ENCODE measurements around the gene GGA3. TPM values are rescaled to one million over a fixed set of nuclear protein-coding genes. Genes with fewer than 3 reads are reported as not detected.
A peak's percentile ranks its signal among the peaks of the same experiment; 100 is the strongest.
"Not testable (repeated sequence)": the region's sequence is repeated elsewhere in the genome, so short reads cannot be mapped to it uniquely, and the experiment has no call there.

The GGA3 gene
- total and polyA plus RNA-seq, 10 donors = 14.1 to 73.7 (median 45.5) TPM

DNA sequence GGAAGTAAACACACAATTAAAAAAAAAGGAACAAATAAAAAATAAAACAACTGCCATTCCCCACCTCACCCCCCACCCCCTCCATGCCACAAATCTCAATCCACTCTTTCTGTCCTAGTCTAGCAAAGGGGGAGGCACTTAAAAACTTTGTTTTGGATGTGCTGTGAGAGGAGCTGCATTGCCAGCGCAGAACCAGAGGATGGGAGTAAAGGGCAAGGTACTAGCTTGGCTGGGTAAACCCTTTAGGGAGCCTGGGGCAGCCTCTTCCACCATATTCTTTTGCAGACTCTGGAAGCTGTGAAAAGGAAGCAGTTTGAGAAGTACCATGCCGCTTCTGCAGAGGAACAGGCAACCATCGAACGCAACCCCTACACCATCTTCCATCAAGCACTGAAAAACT, 1.6 kb upstream of the GGA3 start:
- H3K4me3 ChIP-seq = peak overlapping the region in 3 of 8 donors; percentile 88 to 95 (median 91)
- WGBS, 5 donors = 85 to 97% (median 96%) methylated on average over 4 of the region's 4 CpGs
- H3K9me3 ChIP-seq = no peaks in the 10 kb centered on the region
- no peaks in the 10 kb centered on the region for H3K27me3 ChIP-seq (replicated peaks in 1 of 7)
- peaks cover 28 to 82% (median 63%) of the 10 kb centered on the region in 6 donors for H3K4me1 ChIP-seq
- H3K36me3 ChIP-seq = peaks cover 0 to 50% (median 37%) of the 10 kb centered on the region in 6 donors
- intact Hi-C loops (cut with DNase I; ENCODE audit: low total_unique reads) = no loop called here
- peak; percentile 24 for DNase-seq
- no peak overlapping the region for H3K27ac ChIP-seq
- TF ChIP-seq, protein P1, sequence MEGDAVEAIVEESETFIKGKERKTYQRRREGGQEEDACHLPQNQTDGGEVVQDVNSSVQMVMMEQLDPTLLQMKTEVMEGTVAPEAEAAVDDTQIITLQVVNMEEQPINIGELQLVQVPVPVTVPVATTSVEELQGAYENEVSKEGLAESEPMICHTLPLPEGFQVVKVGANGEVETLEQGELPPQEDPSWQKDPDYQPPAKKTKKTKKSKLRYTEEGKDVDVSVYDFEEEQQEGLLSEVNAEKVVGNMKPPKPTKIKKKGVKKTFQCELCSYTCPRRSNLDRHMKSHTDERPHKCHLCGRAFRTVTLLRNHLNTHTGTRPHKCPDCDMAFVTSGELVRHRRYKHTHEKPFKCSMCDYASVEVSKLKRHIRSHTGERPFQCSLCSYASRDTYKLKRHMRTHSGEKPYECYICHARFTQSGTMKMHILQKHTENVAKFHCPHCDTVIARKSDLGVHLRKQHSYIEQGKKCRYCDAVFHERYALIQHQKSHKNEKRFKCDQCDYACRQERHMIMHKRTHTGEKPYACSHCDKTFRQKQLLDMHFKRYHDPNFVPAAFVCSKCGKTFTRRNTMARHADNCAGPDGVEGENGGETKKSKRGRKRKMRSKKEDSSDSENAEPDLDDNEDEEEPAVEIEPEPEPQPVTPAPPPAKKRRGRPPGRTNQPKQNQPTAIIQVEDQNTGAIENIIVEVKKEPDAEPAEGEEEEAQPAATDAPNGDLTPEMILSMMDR (IDR thresholded peaks at IDR 0.05 in 8 of 11, conservative IDR thresholded peaks at IDR 0.05 in 3 of 11) = no peak
- TF ChIP-seq POLR2A (IDR thresholded peaks at IDR 0.05) (no peak), POLR2AphosphoS5 (IDR thresholded peaks at IDR 0.05) (no peak)

DNA sequence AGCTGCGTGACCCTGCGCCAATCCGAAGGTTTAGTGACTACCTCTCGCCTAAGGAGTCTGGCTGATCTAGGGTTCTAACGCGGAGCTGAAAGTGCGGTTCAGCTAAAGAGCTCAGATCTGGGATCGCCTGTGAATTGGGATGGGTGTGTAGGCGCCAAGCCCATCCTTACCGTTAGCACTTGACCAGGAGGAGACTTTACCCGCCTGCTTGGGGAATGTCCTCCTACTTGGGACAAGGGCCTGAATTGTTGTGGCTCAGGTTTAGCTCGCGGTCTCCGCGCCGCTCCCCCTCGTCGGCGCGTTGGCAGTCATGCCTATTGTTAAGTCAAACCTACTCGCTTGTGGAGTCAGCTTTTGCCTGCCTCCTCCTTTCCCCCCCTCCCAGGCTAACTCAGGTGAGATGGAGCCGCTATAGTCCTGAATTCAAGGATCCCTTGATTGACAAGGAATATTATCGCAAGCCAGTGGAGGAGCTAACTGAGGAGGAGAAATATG, 753 bp upstream of the GGA3 start:
- peak overlapping the region; percentile 70 to 98 (median 93) for H3K4me3 ChIP-seq
- DNase-seq = peak; percentile 81
- H3K4me1 ChIP-seq = peaks cover 28 to 82% (median 55%) of the 10 kb centered on the region in 6 donors
- intact Hi-C loops (cut with DNase I; ENCODE audit: low total_unique reads) = no loop called here
- no peaks in the 10 kb centered on the region for H3K27me3 ChIP-seq (replicated peaks in 1 of 7)
- no peaks in the 10 kb centered on the region for H3K9me3 ChIP-seq
- no peak for TF ChIP-seq POLR2A (IDR thresholded peaks at IDR 0.05)
- TF ChIP-seq POLR2AphosphoS5 (IDR thresholded peaks at IDR 0.05) = no peak
- TF ChIP-seq, protein P1 (IDR thresholded peaks at IDR 0.05 in 8 of 11, conservative IDR thresholded peaks at IDR 0.05 in 3 of 11) = no peak
- peak overlapping the region; percentile 95 to 99 (median 96) for H3K27ac ChIP-seq
- H3K36me3 ChIP-seq = peaks cover 0 to 43% (median 34%) of the 10 kb centered on the region in 6 donors
- 1 to 8% (median 2%) methylated on average over 10 to 23 of the region's 23 CpGs for WGBS, 5 donors

DNA sequence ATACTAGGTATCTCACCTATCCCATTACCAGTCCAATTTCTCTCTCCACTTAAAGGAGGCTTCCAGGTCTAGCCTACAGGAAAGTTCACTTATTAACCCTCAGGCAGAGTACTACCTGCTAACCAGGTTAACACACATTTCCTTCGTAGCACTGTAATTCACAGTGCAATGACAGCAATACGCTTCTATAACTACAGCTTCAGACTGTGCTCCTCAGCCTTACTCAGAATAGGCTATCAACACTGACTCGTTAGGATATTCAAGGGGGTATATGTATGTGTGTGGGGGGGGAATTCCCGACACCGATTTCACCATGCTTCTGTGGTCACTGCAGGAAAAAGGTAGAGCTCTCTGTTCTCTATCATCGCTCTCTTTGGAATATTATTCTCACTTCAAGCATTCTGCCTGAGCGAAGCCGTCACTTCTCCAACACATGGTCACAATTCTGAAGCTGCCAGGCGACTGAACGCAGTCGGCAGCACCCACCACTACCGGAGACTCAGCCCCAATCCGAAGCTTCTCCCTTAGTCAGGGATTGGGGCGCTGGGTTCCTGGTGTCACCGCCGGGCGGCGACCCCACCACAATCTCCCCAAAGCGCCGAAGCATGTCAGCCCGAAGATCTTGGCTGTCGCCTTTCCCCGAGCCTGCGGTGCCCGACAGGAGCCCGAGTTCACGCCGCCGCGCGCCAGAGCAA, 618 bp downstream of the GGA3 start:
- Histone ChIP-seq H3K4me3 (peak overlapping the region; percentile 70 to 98 (median 93)), H3K27me3 (replicated peaks in 1 of 7) (no peaks in the 10 kb centered on the region), H3K4me1 (peaks cover 29 to 75% (median 45%) of the 10 kb centered on the region in 6 donors), H3K36me3 (peaks cover 0 to 29% (median 22%) of the 10 kb centered on the region in 6 donors), H3K9me3 (no peaks in the 10 kb centered on the region), H3K27ac (peak overlapping the region; percentile 95 to 99 (median 96))
- TF ChIP-seq POLR2A (IDR thresholded peaks at IDR 0.05) (no peak), POLR2AphosphoS5 (IDR thresholded peaks at IDR 0.05) (no peak)
- TF ChIP-seq, protein P1 (IDR thresholded peaks at IDR 0.05 in 8 of 11, conservative IDR thresholded peaks at IDR 0.05 in 3 of 11) = peak in 2 of 11 experiments; percentile 6 to 16
- intact Hi-C loops (cut with DNase I; ENCODE audit: low total_unique reads) = no loop called here
- no peak for DNase-seq
- WGBS, 5 donors = 0 to 3% (median 1%) methylated on average over 14 to 31 of the region's 31 CpGs

DNA sequence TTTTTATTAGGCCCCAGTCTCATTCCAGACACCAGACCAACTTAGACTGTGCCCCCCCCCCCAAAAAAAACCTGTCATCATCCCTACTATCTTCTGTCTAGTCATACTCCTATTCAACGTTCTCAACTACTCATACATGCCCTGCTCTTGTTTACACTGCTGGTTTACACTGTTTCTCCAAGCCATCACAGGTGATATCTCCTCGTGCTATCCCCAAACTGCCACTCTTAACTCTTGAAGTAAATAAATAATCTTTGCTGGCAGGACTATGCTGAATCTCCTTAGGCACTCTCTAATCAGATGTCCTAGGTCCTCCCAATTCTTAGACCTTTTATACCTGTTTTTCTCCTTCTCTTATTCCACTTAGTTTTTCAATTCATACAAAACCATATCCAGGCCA, 4.2 kb downstream of the GGA3 start:
- intact Hi-C loops (cut with DNase I; ENCODE audit: low total_unique reads); H3K4me3 ChIP-seq: not testable (repeated sequence)

DNA sequence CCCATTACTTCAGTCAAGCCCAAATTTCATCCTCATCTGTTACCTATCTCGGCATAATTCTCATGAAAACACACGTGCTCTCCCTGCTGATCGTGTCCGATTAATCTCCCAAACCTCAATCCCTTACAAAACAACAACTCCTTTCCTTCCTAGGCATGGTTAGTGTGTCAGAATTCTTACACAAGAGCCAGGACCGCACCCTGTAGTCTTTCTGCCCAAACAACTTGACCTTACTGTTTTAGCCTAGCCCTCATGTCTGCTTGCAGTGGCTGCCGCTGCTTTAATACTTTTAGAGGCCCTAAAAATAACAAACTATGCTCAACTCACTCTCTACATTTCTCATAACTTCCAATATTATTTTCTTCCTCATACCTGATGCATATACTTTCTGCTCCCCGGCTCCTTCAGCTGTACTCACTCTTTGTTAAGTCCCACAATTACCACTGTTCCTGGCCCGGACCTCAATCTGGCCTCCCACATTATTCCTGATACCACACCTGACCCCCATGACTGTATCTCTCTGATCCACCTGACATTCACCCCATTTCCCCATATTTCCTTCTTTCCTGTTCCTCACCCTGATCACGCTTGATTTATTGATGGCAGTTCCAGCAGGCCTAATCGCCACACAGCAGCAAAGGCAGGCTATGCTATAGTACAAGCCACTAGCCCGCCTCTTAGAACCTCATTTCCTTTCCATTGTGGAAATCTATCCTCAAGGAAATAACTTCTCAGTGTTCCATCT, 5.3 kb downstream of the GGA3 start:
- peaks cover 20 to 73% (median 40%) of the 10 kb centered on the region in 6 donors for H3K4me1 ChIP-seq
- intact Hi-C loops (cut with DNase I; ENCODE audit: low total_unique reads); H3K4me3 ChIP-seq; H3K36me3 ChIP-seq; H3K9me3 ChIP-seq; DNase-seq; H3K27me3 ChIP-seq (replicated peaks in 1 of 7): not testable (repeated sequence)
- WGBS, 5 donors = 49 to 69% (median 59%) methylated on average over 8 to 11 of the region's 11 CpGs
- peak overlapping the region in 3 of 8 donors; percentile 18 to 50 (median 48) for H3K27ac ChIP-seq

More for the DNA sequence above, 4.2 kb downstream of the GGA3 start:
- 42 to 68% (median 56%) methylated on average over 2 of the region's 2 CpGs for WGBS, 5 donors
- not testable (repeated sequence) for DNase-seq; H3K27ac ChIP-seq; H3K36me3 ChIP-seq; H3K9me3 ChIP-seq; H3K27me3 ChIP-seq (replicated peaks in 1 of 7)
- peaks cover 18 to 68% (median 32%) of the 10 kb centered on the region in 6 donors for H3K4me1 ChIP-seq
